ENCODE results near the gene ZNF618.
"Not testable (repeated sequence)": the region's sequence is repeated elsewhere in the genome, so short reads cannot be mapped to it uniquely, and the experiment has no call there.

Gene ZNF618

DNA sequence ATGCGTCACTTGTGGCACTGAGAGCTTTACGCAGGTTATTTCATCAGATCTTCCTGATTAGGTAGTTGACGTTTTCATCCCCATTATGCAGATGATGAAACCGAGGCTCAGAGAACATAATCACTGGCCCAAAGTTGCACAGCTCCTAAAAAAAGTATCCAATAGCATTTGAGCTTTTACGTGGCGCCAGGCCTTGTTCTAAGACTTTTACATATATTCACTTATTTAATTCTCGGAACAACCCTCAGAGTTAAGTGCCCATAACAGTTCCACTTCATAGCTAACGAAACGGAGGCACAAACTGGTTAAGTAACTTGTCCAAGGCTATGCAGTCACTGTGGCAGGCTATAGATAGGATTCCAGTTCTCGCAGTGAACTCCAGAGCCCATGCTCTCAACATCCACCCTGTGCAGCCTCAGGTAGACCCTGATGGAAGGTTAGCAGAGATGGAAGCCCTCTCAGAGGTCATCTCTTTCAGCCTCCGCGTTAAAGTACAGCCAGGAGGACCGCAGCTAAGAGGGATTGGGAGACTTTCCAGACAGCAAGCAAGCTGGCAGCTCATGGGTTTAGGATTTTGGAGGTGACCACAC, 162.7 kb downstream of the ZNF618 start:
- no peak for DNase-seq (ENCODE audit: low read depth)

DNA sequence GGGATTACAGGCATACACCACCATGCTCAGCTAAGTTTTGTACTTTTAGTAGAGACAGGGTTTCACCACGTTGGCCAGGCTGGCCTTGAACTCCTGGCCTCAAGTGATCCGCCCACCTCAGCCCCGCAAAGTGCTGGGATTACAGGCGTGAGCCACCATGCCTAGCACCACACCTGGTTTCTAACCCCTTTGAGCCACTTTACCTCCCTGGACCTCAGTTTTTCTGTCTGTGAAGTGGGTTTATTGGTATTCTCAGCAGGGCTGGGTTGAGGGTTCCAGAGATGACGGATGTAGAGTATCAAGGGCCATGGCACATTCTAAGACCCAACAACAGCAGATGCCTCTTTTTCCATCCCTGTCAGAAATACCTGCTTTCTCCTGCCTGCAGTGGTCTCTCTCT, 163.4 kb downstream of the ZNF618 start:
- no peak for DNase-seq (ENCODE audit: low read depth)

GRCh38 chr9:114043660-114044059, 167.6 kb downstream of the ZNF618 start:
- DNase-seq (ENCODE audit: low read depth), result not testable (repeated sequence)

DNA sequence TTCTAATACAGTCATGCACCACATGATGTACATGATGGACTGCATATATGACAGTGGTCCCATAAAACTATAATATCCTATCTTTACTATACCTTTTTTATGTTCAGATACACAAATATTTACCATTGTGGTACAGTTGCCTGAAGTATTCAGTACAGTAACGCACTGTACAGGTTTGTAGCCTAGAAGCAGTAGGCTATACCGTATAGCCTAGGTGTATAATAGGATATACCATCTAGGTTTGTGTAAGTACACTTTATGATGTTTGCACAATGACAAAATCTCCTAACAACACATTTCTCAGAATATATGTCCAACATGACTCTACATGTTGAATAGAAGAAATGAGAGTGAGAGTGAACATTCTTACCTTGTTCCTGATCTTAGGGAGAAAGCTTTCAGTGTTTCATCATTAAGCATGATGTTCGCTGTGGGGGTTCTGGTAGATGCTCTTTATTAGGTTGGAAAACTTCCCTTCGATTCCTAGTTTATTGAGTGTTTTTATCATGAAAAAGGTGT, 170.2 kb downstream of the ZNF618 start:
- no peak for DNase-seq (ENCODE audit: low read depth)

- DNase-seq (ENCODE audit: low read depth), result no peak
These were observed 170.8 kb downstream of the ZNF618 start for GRCh38 chr9:114046875-114047274.

DNA sequence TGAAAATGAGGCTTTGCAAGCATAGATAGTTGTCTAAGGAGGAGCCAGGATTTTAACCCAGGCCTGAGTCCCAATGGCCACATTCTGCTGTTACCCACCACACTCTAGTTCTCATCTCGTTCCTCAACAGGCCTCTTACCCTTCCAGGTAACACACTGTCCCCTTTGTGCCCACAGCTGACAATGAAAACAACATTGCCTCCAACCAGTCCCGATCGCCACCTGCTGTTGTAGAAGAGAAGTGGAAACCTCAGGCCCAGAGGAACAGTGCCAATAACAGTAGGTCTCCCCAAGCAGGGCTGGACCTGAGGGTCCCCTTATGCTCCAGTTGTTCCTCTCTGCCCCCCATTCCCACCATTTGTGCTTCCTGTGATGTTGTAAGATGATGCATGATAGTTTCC, 171.6 kb downstream of the ZNF618 start:
- no peak for DNase-seq (ENCODE audit: low read depth)

DNA sequence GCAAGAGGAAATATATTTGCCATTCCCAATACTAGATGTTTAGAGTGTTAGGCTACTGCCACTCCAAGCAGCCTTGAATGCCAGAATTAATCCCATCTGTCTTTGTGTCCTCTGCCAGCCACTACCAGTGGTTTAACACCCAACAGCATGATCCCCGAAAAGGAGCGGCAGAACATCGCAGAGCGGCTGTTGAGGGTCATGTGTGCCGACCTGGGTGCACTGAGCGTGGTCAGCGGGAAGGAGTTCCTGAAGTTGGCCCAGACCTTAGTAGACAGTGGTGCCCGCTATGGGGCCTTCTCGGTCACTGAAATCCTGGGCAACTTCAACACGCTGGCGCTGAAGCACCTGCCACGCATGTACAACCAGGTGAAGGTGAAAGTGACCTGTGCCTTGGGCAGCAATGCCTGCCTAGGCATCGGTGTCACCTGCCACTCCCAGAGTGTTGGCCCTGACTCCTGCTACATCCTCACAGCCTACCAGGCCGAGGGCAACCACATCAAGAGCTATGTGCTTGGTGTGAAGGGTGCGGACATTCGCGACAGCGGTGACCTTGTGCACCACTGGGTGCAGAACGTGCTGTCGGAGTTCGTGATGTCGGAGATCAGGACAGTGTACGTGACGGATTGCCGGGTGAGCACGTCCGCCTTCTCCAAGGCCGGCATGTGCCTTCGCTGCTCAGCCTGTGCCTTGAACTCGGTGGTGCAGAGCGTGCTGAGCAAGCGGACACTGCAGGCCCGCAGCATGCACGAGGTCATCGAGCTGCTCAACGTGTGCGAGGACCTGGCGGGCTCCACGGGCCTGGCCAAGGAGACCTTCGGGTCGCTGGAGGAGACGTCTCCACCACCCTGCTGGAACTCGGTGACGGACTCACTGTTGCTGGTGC, 172.7 kb downstream of the ZNF618 start:
- no peak for DNase-seq (ENCODE audit: low read depth)

GRCh38 chr9:114049441-114050225, 173.5 kb downstream of the ZNF618 start:
- DNase-seq (ENCODE audit: low read depth), result no peak

DNA sequence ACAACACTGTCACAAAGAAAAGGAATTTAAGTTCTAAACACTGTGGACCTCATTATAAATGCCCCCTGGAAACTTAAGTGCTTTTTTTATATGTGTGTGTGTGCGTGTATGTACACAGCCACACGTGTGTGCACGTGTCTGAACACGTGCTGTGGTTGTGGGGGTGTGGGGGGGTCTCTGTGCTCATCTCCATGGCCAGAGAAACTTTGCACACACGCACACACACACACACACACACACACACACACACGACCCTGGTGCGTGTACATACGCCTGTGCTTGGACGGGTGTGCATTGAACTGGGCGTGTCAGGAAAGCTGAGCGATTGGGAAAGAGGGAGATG, 174.1 kb downstream of the ZNF618 start:
- DNase-seq (ENCODE audit: low read depth), result no peak

DNA sequence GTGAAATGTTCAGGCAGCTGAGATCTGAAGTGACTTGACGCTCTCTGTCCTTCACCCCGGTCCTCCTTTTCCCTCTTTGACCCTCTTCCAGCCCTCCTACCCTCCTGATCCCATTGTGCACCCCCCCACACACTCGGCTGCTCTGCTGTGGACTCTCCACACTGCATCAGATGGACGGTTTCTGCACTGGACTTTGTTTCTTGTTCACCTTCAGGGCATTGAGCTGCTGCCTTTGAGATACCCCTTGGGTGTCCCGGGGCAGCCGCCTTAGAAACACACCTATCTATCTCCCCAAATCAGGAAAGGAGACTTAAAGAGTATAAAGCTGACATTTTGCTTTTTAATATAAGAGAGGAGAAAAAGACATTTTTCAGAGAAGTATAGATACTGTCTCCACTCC, 174.5 kb downstream of the ZNF618 start:
- DNase-seq (ENCODE audit: low read depth), result no peak

- DNase-seq (ENCODE audit: low read depth), result no peak
These were observed 175.2 kb downstream of the ZNF618 start for GRCh38 chr9:114051281-114051680.

GRCh38 chr9:114051706-114052105, 175.6 kb downstream of the ZNF618 start:
- DNase-seq (ENCODE audit: low read depth), result no peak

DNA sequence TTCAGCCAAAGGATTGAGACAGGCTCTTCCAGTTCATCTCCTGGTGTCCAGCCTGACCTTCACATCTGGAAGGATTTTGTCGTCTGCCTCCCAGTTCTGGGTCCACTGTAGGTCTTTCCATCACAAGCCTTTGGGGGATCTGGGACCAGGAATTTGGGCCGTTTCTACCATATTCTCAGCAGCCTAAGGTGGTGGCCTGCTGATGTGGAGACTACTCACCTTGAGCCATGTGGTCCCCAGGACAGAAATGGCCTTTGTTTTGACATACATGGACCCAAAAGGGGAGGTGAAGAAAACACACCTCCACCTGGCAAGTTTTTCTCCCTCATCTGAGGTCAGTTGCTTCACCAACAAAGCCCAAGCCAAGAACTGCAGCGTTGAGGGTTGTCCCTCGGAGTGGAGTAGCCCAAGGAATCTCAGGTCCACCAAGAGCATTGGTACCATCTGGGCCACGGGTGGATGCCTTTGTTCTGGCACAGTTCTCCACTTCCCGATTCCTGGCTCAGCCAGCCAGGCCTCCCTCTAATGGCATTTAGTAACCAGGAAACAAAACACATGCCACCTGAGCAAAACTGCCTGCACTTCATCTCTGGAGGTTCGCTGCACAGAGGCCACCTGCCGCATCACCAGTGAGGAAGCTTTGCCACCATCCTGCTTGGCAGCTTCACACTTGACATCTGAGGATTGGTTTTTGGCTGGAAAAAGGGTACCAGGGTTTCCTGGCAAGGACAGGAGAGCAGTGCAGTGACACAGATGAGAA, 177.3 kb downstream of the ZNF618 start:
- no peak for DNase-seq (ENCODE audit: low read depth)

- DNase-seq (ENCODE audit: low read depth), result no peak
These were observed 178.1 kb downstream of the ZNF618 start for GRCh38 chr9:114054191-114054690.

GRCh38 chr9:114055061-114055460, 179.0 kb downstream of the ZNF618 start:
- no peak for DNase-seq (ENCODE audit: low read depth)

DNA sequence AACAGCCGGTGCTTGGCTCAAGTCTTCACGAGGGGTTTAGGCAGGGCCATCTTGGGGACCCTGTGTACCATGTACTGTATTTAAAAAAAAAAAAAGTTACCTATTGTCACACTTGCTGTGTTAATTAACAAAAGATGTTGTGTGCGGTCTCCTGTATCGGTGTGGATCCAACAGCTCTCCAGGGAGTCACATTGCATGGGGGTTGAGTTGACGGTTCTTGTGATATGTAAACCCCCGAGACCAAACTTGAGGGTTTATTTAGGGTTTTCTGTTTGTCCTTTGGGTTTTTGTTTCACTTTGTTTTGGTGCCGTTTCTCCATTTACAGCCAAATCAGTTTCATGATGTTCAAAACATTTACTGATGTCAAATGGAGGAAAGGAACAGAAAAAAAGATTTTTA, 179.8 kb downstream of the ZNF618 start:
- no peak for DNase-seq (ENCODE audit: low read depth)

DNA sequence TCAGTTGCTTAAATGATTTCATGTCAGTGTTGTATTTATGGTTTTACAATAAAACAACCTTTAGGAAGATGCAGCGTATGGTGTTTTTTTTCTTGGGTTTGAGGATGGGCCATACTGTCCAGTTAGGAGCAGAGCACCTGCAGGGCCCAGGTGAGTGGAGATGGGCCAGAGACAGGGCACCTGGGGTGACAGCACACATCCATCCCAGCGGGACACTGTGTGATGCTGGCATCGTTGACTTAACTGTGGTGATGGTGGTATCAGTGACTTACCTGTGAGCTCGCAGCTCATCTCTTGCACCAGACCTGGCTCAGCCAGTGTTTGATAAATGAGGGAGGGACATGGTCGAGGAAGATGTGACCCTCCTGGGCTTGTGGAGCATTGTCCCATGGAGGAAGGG, 180.4 kb downstream of the ZNF618 start:
- DNase-seq (ENCODE audit: low read depth), result no peak

DNA sequence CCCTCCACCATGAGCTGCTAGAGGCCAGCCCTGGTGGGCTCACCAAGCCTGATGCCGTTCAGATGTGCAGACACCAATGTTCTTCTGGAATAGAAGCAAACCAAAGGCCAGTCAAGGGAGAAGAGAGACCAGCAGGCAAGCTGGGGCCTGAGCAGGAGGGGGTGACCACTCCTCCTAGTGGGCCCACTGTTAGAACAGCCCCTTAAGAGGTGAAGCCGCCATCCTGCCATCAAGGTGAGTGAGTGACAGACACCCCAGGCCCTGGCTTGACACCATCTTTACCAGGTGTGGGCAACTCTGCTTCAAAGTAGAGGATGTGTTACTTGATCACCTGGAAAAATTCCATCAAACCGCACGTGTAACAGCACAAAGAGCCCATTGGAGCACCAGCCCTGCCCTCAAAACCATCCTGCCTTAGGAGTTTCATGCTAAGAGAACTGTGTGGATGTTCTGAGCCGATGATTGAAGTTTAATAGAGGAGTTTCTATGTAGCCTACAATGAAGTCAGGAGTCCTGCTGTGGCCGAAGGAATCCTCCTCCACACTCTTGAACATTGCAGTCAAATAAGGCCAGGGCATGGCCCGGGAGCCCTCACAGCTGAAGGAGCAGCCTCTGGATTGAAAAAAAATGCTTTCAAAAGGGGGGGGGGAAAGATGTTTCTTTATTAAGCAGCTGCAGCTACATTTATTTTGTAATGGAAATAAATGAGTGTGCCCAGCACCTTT, 181.2 kb downstream of the ZNF618 start:
- no peak for DNase-seq (ENCODE audit: low read depth)

- no peak for DNase-seq (ENCODE audit: low read depth)
These were observed 182.6 kb downstream of the ZNF618 start for GRCh38 chr9:114058688-114059046.

DNA sequence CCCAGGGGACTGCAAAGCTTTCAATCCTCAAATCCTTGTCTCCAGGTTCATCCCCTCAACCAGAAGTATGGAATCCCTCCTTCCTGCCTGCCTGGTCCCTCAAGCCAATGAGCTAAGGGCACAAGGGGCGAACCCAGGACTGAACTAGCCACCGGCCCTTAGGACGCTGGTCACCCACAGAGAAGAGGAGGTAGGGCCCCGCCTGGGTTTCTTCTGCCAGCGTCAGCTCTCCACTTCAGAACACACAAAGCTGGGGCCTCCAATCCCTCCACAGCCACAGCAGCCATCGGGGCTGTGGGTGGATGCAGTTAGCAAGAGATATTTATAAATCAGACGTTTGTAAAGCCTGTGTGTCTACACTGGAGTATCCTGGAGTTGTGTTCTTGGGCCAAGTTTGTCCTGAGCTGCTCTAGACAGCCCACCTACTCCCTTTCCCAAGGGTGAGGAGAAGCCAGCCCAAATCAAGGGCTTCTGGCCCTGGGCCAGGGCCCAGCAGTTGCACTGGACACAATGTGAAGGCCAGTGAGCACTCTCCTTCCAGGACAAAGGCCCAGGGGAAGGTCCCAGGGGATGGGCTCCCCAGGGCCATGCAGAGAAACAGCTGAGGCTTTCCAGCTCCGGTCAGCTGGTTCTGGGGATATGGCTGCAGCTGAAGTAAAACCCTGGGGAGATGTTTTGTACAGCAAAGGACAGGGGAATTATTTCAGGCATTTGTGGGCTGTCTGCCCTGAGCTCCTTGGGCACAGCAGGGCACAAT, 183.1 kb downstream of the ZNF618 start:
- DNase-seq (ENCODE audit: low read depth), result no peak

DNA sequence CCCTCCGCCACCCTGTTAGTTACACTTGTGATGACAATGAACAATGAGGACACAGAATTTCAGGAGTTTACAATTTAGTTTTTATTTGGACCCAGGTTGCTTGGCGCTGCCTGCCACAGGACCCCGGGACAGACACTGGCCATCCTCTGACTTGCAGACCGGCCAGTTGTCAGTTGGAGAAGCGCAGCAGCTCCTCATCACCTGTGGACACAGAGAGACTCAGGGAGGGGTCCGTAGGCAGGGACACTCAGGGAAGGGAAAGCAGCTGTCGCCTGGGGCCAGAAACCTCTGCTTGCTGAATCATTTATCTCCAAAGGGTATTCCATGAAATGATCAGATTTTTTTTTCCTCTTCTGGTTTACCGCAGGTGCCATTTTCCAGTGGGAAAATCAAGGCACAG, 184.0 kb downstream of the ZNF618 start:
- DNase-seq (ENCODE audit: low read depth), result no peak

All from activated T-cell treated with anti-CD3 and anti-CD28 coated beads for 48 hours (primary cell).